Stimulated activated CD4-positive, alpha-beta T cell treated with anti-CD3 and anti-CD28 coated beads, Interleukin-1b, Interleukin-23, amount 100 ng/mL, for 24 hours (primary cell): ENCODE measurements around the gene FAM131A.

Experiments
- DNase-seq, 4 experiments: peaks; one replicate each; pipeline ENCODE4 v3.0.0-alpha.2; 2020; ENCODE audit warnings: low read depth in 4 of 4, low spot score in 1 of 4

FAM131A gene

GRCh38 chr3:184337399-184337714, at the start of gene FAM131A:
FAM131A (plus strand) TSS chr3:184337600; CDS start chr3:184337631, 31 bp downstream.
- DNase-seq = no peak

- peak; percentile 26 to 67 (median 56) for DNase-seq
Measured at GRCh38 chr3:184289426-184289938, 47.9 kb upstream of the FAM131A start.

GRCh38 chr3:184290331-184290730, 47.1 kb upstream of the FAM131A start:
- no peak for DNase-seq

GRCh38 chr3:184291044-184291737, 46.2 kb upstream of the FAM131A start:
- no peak for DNase-seq

GRCh38 chr3:184291738-184292445, 45.5 kb upstream of the FAM131A start:
- DNase-seq = no peak

GRCh38 chr3:184295771-184296170, 41.6 kb upstream of the FAM131A start:
- no peak for DNase-seq

- DNase-seq = no peak
Measured at GRCh38 chr3:184296616-184297015, 40.8 kb upstream of the FAM131A start.

GRCh38 chr3:184298759-184299487, 38.5 kb upstream of the FAM131A start, which contains the start of gene PSMD2:
PSMD2 (plus strand) TSS chr3:184299241; CDS start chr3:184299267, 26 bp downstream.
- peak; percentile 94 to 98 (median 97) for DNase-seq

- DNase-seq = no peak
Measured at GRCh38 chr3:184299488-184300377, 37.7 kb upstream of the FAM131A start.

- DNase-seq = no peak
Measured at GRCh38 chr3:184300378-184300720, 37.1 kb upstream of the FAM131A start.

GRCh38 chr3:184305577-184305976, 31.8 kb upstream of the FAM131A start:
- no peak for DNase-seq

- no peak for DNase-seq
Measured at GRCh38 chr3:184306341-184306972, 30.9 kb upstream of the FAM131A start.

GRCh38 chr3:184307915-184308314, 29.5 kb upstream of the FAM131A start:
- no peak for DNase-seq

GRCh38 chr3:184308744-184309143, 28.7 kb upstream of the FAM131A start:
- no peak for DNase-seq

GRCh38 chr3:184311633-184312032, 25.8 kb upstream of the FAM131A start:
- no peak for DNase-seq

GRCh38 chr3:184314363-184314699, 23.1 kb upstream of the FAM131A start, which contains the start of gene EIF4G1:
EIF4G1 (plus strand) TSS chr3:184314606; CDS start chr3:184315797, 1,191 bp downstream.
- peak; percentile 85 to 89 (median 86) for DNase-seq

GRCh38 chr3:184314700-184315542, 22.5 kb upstream of the FAM131A start:
- peak in 1 of 4 experiments; percentile 31 for DNase-seq

- no peak for DNase-seq
Measured at GRCh38 chr3:184315543-184315867, 21.9 kb upstream of the FAM131A start.

GRCh38 chr3:184315871-184316661, 21.3 kb upstream of the FAM131A start:
- DNase-seq = no peak
